GM12875 (cell line): ENCODE results near the gene ABCA7.

Source experiments
- H3K4me3 ChIP-seq: one replicate; pipeline ENCODE4 v1.5.1; 2011; ENCODE audit warnings: low read depth, low read length, control low read depth
- CTCF ChIP-seq: IDR thresholded peaks from 2 replicates; pipeline ENCODE4 v1.5.1; 2011; ENCODE audit warnings: low read depth, mild to moderate bottlenecking, control low read depth, inconsistent platforms, low read length, moderate library complexity, borderline replicate concordance; ENCODE audit not compliant: insufficient read depth

Gene ABCA7

GRCh38 chr19:1003283-1003682 lies 36.6 kb upstream of the ABCA7 start:
- no peak for TF ChIP-seq CTCF
- H3K4me3 ChIP-seq, result no peak overlapping the region

- no peak for TF ChIP-seq CTCF
- no peak overlapping the region for H3K4me3 ChIP-seq
These were observed 35.6 kb upstream of the ABCA7 start for GRCh38 chr19:1004204-1004802.

- H3K4me3 ChIP-seq, result no peak overlapping the region
- no peak for TF ChIP-seq CTCF
These were observed 34.9 kb upstream of the ABCA7 start for GRCh38 chr19:1004803-1005664.

DNA sequence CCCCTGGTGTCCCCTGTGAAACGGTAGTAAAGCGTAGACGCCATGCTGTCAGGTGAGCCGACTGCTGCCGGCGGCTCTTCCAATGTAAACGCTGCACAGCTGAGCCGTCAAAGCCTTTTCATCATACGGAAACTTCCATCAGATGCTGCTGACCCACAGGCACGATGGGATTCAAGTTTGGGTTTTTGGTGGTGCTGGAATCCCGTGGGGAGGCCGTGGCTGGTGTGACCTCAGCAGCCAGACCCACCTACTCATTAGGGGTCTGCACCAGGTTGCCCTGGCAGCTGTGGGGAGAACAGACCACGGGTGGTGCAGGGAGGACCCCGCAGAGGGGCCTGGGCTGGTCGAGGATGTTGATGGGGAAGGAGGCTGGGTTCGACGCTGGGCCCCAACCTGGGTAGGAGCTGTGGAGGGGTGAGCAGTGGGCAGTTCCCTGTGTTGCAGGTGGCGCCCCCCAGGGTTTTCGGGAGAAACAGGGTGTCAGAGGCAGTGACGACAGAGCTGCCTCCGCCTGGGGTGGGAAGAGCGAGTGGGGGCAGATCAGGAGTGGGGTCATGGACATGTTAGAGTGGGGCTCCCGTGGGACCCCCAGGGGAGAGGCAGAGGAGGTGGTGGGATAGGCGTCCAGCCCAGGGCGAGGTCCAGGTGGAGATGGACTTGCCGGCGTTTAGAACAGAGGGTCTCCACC lies 33.1 kb upstream of the ABCA7 start:
- TF ChIP-seq CTCF, result no peak
- H3K4me3 ChIP-seq, result no peak overlapping the region

DNA sequence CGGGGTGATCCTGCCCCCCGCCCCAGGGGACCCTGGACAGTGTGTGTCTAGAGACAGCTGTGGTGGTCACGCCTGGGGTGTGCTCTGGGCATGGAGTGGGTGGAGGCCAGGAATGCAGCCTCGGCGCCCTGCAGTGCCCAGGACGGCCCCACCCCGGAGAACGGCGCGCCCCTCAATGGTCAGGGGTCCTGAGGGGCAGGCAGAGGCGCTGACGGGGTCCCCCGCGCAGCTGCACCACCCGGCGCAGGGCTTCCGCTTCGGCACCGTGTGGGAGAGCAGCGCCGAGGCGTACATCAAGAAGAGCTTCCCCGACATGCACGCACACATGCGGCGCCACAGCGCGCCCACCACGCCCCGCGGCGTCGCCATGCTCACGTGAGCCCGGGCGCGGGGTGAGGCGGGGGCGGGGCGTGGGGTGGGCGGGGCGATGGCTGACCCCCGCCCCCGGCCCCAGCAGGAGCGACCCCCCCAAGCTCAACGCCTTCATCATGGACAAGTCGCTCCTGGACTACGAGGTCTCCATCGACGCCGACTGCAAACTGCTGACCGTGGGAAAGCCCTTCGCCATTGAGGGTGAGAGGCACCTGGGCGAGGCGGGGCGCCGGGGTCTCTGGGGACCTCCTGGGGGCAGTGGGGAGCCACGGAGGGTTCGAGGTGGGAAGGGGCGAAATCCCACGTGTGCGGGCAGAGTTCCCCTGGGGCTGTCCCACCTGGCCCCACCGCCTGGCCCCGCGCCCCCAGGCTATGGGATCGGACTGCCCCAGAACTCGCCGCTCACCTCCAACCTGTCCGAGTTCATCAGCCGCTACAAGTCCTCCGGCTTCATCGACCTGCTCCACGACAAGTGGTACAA lies 32.3 kb upstream of the ABCA7 start:
- TF ChIP-seq CTCF, result no peak
- no peak overlapping the region for H3K4me3 ChIP-seq

DNA sequence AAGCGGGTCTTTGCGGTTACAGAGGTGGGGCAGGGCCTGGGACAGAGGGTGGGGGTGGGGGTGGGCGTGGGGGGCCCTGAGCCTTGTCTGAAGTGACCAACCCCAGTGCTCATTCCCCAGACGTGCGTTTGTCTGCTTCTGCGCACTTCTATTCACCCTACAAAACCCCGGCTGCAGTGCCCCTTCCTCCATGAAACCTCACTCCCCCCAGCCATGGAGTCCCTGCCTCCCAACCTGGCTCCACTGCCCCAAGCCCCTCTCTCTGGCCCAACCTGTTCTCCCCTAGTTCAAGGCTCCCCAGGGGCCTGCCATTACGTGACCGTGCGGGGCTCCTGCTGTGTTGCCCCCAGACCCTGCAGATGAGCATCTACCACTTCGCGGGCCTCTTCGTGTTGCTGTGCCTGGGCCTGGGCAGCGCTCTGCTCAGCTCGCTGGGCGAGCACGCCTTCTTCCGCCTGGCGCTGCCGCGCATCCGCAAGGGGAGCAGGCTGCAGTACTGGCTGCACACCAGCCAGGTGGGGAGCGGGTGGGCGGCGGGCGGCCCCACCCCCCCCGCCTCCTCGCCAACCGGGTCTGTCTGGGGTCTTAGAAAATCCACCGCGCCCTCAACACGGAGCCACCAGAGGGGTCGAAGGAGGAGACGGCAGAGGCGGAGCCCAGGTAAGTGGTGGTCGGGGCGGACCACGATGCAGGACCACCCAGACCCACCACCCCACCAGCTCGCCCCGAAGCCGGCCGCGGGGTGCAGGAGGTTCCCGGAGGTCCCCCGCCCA lies 31.5 kb upstream of the ABCA7 start:
- no peak for TF ChIP-seq CTCF
- no peak overlapping the region for H3K4me3 ChIP-seq
